ENCODE data around the gene COG7. TPM values are rescaled to one million over a fixed set of nuclear protein-coding genes. Genes with fewer than 3 reads are reported as not detected.

COG7 gene
- total and polyA plus RNA-seq, 2 donors (not counting 3 experiments of a cell fraction or from before 2014, with no cell fraction given) = 24.1 to 42.0 TPM

DNA sequence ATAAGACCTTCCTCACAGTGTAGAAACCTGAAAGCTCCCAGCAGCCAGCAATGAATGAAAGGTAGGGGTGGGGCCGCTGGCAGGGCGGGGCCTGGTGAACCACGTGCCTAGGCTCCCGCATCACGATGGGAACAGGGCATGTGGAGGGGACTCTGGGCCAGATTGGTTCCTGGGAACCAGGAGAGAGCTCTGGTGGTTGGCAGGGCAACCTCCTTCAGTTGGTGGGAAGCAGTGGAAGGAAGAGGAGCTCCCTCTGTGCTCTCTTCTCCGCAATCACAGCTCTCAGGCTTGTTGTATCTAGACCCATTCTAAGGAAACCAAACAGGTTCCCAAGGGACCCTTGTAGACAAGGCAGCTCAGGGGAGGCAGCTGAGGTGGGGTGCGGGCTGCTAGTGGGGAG is 46.8 kb upstream of the COG7 start:
- no peak overlapping the region for H3K4me2 ChIP-seq (ENCODE audit: insufficient read depth, low read length)
- H3K9ac ChIP-seq (replicated peaks; ENCODE audit: extremely low read depth, insufficient read depth, low read length) = no peak overlapping the region
- no peak for DNase-seq (ENCODE audit: low read depth, low spot score)
- TF ChIP-seq JUN (IDR thresholded peaks at IDR 0.05; ENCODE audit: borderline replicate concordance, insufficient read depth, insufficient read length, low read depth) (no peak), FOS (IDR thresholded peaks at IDR 0.05; ENCODE audit: borderline replicate concordance, insufficient read depth, low read length) (no peak), MYC (IDR thresholded peaks at IDR 0.05; ENCODE audit: low read depth, low read length) (no peak), EZH2 (IDR thresholded peaks at IDR 0.05; ENCODE audit: borderline replicate concordance, low read depth, low read length, severe bottlenecking) (no peak)
- TF ChIP-seq, protein P1, sequence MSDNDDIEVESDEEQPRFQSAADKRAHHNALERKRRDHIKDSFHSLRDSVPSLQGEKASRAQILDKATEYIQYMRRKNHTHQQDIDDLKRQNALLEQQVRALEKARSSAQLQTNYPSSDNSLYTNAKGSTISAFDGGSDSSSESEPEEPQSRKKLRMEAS (IDR thresholded peaks at IDR 0.05; ENCODE audit: insufficient read depth, insufficient read length) = no peak
- TF ChIP-seq, protein P2, sequence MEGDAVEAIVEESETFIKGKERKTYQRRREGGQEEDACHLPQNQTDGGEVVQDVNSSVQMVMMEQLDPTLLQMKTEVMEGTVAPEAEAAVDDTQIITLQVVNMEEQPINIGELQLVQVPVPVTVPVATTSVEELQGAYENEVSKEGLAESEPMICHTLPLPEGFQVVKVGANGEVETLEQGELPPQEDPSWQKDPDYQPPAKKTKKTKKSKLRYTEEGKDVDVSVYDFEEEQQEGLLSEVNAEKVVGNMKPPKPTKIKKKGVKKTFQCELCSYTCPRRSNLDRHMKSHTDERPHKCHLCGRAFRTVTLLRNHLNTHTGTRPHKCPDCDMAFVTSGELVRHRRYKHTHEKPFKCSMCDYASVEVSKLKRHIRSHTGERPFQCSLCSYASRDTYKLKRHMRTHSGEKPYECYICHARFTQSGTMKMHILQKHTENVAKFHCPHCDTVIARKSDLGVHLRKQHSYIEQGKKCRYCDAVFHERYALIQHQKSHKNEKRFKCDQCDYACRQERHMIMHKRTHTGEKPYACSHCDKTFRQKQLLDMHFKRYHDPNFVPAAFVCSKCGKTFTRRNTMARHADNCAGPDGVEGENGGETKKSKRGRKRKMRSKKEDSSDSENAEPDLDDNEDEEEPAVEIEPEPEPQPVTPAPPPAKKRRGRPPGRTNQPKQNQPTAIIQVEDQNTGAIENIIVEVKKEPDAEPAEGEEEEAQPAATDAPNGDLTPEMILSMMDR (IDR thresholded peaks at IDR 0.05; ENCODE audit: extremely low read depth in 1 of 2, insufficient read depth in 1 of 2, low read depth in 1 of 2, low read length in 2 of 2) = no peak
- peaks cover 2 to 3% of the 10 kb centered on the region in 2 experiments for H3K36me3 ChIP-seq (ENCODE audit: control insufficient read depth in 2 of 2, extremely low read depth in 1 of 2, insufficient read depth in 2 of 2, low read length in 2 of 2)
- intact Hi-C loops (cut with micrococcal nuclease) (no loop called here), dilution Hi-C loops (cut with MboI; ENCODE audit: extremely low pct_ligation_motif_present, low sequenced_read_pairs) (no loop called here)
- no peak overlapping the region for H3K27ac ChIP-seq (ENCODE audit: insufficient read depth, low read depth, low read length)
- H3K4me3 ChIP-seq (replicated peaks in 1 of 3; ENCODE audit: insufficient read depth in 1 of 3, low read depth in 1 of 3, low read length in 3 of 3) = no peak overlapping the region
- peaks cover 22% of the 10 kb centered on the region for H3K4me1 ChIP-seq (ENCODE audit: control insufficient read depth, extremely low read depth, insufficient read depth, low read length)
- CTCF ChIA-PET = interaction anchor here (0.8 to 1.9 kb wide), 4 partner anchors 8 to 64 kb away, joined by 3 to 4 read pairs (median 3); no protein-coding TSS in a partner anchor
- H3K79me2 ChIP-seq (ENCODE audit: control insufficient read depth, insufficient read depth, low read length) = peaks cover 67% of the 10 kb centered on the region
- no peaks in the 10 kb centered on the region for H3K27me3 ChIP-seq (ENCODE audit: control insufficient read depth in 2 of 2, insufficient read depth in 2 of 2, low read length in 2 of 2)
- H2AFZ ChIP-seq (ENCODE audit: low read depth, low read length) = no peak overlapping the region
- H3K9me3 ChIP-seq (replicated peaks; ENCODE audit: control insufficient read depth, insufficient read depth, low read length) = no peaks in the 10 kb centered on the region
- POLR2A ChIA-PET = no interaction called here
- no peaks in the 10 kb centered on the region for H4K20me1 ChIP-seq (replicated peaks; ENCODE audit: control insufficient read depth, extremely low read depth, insufficient read depth, low read length)
- no peaks in the 10 kb centered on the region for H3K9me1 ChIP-seq (replicated peaks; ENCODE audit: control insufficient read depth, extremely low read depth, insufficient read depth, low read length)
- FAIRE-seq = no peak
- no TSS peak for BruUV-seq (replicated peaks)
